A172 (cell line): Measurements from ENCODE around the gene BLOC1S1. TPM values are rescaled to one million over a fixed set of nuclear protein-coding genes. Genes with fewer than 3 reads are reported as not detected.
A peak's percentile ranks its signal among the peaks of the same experiment; 100 is the strongest.

Experiments
- DNase-seq: peaks from one replicate; pipeline ENCODE4 v3.0.0-alpha.2; 2015; ENCODE audit warnings: low spot score
- total RNA-seq: library from RNA; depleted of rRNA; stranded (reverse); fragments of >200 nt; shearing (Covaris generic); gene quantifications from 2 replicates; pipeline ENCODE4 v1.2.3, GENCODE V29; 2014

The BLOC1S1 gene
- total RNA-seq, 1 experiment from 2014 or later: 96.1 TPM

DNA sequence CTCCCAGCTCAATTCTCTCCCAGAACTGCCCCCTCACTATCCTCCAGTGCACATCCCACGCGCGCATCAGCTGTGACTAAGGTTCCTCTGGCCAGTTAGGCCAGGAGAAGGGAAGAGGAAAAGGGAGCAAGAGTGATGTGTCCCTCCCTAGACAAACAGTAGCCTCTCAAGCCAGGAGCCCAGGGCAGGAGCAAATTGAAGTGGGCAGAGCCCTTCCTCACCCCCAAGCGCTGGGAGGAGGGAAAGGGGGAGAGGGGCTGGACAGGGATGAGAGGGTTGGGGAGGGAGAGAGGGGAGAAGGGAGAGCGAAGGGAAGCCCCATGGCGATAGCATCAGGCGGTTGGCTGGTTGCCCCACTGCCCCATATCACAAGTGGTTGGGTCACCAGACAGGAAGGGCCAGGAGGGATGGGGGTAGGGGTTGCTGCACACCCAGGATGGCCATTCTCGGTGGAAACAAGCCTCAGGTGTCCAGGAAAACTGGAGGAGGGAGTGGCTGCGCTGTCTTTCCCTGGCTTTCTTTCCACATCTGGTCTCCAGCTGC is 11.9 kb downstream of the BLOC1S1 start:
- DNase-seq: peak; percentile 75

DNA sequence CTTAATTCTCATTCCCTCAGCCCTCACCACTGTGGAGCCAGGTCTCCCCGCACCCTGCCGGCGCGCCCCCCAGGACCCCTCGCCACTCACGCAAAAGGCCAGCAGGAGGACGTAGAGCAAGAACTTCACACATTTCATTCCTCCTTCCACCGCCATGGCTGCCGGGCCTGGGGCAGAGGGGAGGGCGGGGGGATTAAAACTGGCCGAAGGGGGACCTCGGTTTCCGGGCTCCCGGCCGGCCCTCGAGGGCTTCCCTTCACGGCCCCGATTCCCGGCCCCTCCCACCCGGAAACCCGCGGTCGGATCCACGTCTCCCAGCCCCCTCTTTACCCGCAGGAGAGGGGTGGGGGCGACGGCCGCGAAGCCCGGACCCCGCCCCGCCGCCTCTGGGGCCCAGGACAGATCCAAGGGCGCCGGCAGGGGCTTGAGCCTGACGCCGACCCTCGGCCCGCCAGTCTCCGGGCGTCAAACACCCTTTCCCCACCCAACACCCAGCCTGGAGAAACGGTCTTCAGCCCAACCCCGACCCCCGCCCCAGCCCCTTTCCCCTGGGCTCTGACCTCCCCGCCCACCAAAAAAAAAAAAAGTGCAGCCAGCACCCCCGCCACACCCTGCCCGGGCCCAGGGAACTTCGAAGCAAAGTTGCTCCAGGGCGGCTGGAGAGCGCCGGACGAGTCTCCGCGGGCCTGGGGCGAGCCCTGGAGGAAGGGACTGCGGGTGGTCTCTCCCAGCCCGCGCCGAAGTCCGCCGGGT is 12.5 kb downstream of the BLOC1S1 start:
- DNase-seq: peak; percentile 48

DNA sequence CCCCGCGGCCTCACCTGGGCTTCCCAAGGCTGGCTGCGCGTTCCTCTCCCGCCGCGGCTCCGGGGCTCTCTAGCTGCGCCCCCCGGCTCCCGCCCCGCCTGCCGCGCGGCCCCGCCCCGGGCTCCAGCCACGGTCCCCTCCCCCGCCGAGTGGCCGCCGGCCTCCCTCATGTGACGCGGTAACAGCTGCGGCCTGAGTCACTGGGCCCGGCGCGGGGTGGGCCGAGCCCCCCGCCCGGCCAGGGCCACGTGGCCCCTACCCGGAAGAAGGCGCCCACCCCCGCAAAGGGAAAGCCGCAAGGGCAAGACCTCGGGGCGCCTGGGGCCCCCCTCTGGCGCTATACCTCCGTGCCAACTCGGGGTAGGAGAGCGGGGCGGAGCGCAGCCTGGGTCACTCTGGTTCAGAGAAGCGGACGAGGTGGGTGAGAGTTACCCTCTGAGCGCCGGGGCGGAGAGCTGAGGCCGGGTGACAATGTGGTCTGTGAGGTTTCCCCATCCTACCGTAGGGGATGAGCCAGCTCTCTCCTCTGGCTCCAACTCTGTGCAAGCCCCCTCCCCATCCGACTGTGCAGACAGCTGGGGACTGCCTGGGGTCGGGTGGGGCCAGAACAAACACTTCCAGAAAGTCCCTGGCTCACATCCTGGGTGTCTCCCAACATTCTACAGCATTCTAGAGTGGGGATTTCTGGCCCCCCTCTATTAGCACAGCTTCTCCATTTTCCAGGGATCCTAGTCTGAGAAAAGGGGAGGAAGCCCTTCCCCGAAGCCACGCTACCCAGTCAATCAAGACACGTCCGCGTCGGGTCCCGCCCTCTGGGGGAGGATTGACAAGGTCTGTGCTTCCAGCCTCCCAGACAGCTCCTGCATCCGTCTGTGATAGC is 13.3 kb downstream of the BLOC1S1 start, which contains the start of gene CD63:
Gene CD63 (minus strand): TSS at position 71 of the 880 bp plus-strand sequence. CDS start 668 bp downstream, outside the sequence.
- DNase-seq: peak; percentile 93

DNA sequence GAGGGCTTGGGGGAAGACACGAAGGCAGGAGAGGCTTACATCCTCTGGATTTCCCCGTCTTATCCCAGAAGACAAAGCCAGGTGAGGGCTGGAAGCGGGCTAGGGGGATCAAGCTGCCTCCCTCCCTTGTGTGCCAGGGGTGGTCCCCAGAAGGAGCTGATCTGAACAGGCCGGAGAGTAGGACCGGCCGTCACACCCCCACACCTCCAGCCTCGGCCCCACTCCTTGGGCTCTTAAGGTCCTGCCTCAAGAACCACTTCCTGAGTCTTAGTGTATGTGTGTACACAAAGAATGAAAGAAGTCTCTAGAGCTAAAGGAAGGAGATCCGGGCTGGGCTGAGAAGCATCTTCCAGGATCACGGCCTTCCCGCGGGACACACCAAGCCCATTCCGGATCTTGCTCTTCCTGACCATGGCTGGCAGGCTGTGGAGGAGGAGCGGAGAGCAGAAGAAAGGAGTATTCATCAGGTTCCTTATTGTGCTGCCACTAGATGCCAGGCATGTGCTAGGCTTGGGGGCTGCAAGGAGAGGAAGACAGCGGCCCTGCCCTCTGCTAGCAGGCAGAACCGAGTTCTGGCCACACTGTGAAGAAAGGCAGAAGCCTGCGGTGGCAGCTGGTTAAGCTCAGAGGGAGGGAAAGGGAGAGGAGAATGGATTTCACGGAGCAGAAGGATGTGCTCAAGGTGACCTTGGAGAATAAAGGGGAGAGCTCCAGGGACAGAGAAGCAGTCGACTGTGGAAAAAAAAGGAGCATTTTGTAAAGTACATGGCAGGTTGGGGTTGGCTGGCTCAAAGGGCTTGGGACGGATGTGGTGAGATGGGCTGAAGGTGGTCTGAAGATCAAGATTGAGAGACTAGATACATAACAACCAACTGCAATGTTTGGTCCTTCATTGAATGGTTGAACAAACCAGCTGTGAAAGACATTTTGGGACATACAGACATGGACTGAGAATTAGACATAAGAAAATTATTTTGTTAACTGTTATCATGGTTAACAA is 14.3 kb downstream of the BLOC1S1 start:
- DNase-seq: peak; percentile 56

GRCh38 chr12:55732288-55732687 is 16.4 kb downstream of the BLOC1S1 start:
- no peak for DNase-seq

- no peak for DNase-seq
Measured at GRCh38 chr12:55733021-55733555, 17.2 kb downstream of the BLOC1S1 start.

- DNase-seq: no peak
Measured at GRCh38 chr12:55733858-55734257, 18.0 kb downstream of the BLOC1S1 start.

GRCh38 chr12:55734595-55734994 is 18.7 kb downstream of the BLOC1S1 start:
- DNase-seq: no peak

DNA sequence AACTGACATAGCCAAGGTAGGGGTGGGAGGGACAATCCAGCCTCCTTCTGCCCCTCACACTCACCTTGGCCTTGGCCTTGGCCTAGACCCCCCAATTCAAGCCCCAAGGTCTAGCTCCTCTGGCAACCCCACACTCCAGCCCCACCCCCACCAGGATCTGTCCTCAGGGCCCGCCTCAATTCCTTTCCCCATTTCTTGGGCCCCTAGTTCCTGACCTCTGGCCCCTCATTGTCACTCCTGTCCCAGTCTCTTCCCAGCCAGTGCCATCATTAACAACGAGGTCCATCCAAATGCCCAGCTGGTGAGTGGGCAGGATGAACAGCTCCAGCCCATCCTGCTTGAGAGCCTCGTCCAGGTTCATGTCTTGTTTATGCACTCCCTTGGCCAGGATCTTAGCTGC is 20.2 kb downstream of the BLOC1S1 start:
- DNase-seq: no peak

DNA sequence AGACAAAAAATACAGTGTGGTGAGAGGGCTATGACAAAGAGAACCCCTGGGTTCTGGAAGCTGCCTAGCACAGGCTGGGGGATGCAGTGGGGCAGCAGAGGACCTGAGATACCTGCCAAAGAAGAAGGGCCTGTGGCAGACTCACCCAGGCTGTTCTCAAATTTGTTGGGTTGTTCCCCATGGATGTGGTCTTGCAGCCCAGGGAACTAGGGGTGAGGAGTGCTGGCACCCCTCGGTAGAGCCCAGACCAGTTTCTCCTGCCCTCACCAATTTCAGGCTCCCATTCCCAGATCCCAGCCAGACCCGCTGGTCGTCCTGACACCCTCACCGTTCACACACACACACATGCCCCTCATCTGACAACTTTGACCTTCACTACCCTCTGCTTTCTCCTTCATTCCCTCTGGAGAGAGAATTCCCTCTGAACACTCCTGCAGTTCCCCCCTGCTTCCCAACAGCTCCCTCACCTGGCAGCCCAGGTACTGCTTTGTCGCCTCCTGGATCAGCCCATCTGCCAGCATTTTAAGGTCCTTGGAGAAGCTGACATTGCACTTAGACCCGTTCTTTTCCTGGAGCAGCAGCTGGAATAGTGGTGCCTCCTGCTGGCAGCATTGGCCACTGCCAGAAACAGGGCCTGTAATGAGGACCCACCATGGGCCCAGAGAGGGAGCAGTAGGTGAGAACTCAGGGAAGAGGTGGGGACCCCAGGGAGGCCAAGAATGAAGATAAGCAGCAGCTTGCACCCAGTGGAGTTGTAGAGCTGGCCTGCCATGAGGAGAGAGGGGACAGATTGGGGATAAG is 21.1 kb downstream of the BLOC1S1 start:
- peak; percentile 52 for DNase-seq

GRCh38 chr12:55737581-55738122 is 21.8 kb downstream of the BLOC1S1 start:
- DNase-seq: no peak

DNA sequence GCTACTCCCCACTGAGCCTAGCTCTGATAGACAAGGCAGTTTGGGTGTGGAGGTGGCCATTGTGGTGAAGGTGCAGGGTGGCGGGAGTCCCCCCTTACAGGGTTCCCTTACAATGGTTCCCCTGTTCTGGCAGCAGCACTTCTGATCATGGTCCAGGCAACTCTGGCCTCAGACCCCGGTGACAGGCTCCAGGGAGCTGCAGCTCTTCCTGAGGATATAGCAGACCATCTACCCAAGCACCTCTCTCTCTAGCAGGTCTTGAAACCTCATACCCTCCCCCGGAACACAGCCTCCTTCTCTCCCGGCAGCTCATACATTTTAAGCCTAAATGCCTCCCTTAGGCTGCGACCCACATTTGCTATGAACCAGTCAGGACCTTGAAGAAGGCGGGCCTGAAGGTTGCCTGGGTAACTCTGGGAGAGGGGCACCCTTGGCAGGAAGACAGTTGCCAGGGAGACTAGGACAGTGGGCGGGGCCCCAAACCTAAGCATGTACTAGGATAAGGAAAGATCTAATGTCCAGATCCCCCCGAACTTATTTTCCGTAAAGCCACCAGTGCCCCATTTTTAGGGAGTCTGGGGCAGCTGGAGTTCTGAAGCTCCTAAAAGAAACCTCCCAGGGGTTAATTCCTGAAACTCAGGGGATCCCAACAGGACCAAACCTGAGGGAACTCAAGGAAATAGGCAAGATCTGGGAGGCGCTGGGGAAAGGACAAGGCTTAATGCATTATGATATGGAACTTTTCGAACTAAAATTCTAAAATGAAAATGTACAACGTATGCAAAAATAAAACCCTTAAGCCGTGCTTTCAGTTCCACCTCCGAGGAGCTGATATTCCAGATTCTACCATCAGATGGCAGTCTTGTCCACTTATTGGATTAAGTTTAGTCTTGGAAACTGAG is 22.5 kb downstream of the BLOC1S1 start:
- peak; percentile 71 for DNase-seq

DNA sequence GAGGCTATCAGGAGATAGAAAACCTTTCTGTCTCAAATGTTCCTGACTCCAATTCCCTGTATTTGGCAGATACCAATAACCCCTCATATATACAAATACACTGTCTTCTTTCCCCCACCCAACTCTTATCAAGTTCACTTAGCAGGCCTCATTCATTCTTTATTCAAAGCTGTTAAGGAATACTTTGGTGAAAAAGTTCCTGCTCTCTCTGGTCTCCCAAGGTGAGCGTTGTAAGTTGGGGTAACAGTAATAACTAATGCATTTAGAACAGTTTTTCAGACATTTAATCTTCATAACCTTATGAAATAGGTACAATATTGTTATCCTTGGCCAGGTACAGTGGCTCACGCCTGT is 23.2 kb downstream of the BLOC1S1 start:
- DNase-seq: no peak

- DNase-seq: no peak
Measured at GRCh38 chr12:55741931-55742680, 26.3 kb downstream of the BLOC1S1 start.

- DNase-seq: peak; percentile 65
Measured at GRCh38 chr12:55742719-55743405, 27.0 kb downstream of the BLOC1S1 start, which contains the start of gene GDF11. TSS of gene GDF11 (plus strand) at chr12:55743122. CDS start at chr12:55743317, 195 bp downstream.

GRCh38 chr12:55743406-55744339 is 27.8 kb downstream of the BLOC1S1 start:
- DNase-seq: no peak
